Prostate gland (tissue), 2 donors: ENCODE data around the gene ITGB7. TPM values are rescaled to one million over a fixed set of nuclear protein-coding genes. Genes with fewer than 3 reads are reported as not detected.
"Not testable (repeated sequence)": the region's sequence is repeated elsewhere in the genome, so short reads cannot be mapped to it uniquely, and the experiment has no call there.

Experiments
- DNase-seq: peaks from one replicate; pipeline ENCODE4 v3.0.0-alpha.2; 2019; ENCODE audit warnings: low spot score
- H3K27ac ChIP-seq, 2 donors: fragments of 200-600 bp; sonication (generic); 2 replicates each; pipeline ENCODE4 v1.5.1; 2017 to 2019
- H3K27me3 ChIP-seq: fragments of 200-600 bp; sonication (generic); replicated peaks from 2 replicates; pipeline ENCODE4 v1.5.1; 2019; ENCODE audit not compliant: insufficient read depth
- H3K36me3 ChIP-seq, 2 donors: fragments of 200-600 bp; sonication (generic); 1 replicate in 1 of 2; 2 replicates in 1 of 2; pipeline versions ENCODE4 v1.5.1 to v1.8.1; 2017 to 2019
- H3K4me1 ChIP-seq: fragments of 200-600 bp; sonication (generic); replicated peaks from 2 replicates; pipeline ENCODE4 v1.5.1; 2019
- H3K4me3 ChIP-seq, 2 donors: fragments of 200-600 bp; sonication (generic); 2 replicates each; pipeline ENCODE4 v1.5.1; 2017 to 2019
- H3K9me3 ChIP-seq: fragments of 200-600 bp; sonication (generic); 2 replicates; pipeline ENCODE4 v1.5.1; 2017
- CTCF ChIP-seq, 4 experiments: fragments of 200-600 bp in 2 of 4; fragments of 450-650 bp in 2 of 4; sonication (generic) in 2 of 4; IDR thresholded peaks; 1 replicate in 3 of 4; 2 replicates in 1 of 4; pipeline ENCODE4 v1.5.1; 2016 to 2019; ENCODE audit warnings: antibody characterized with exemption in 4 of 4, mild to moderate bottlenecking in 2 of 4, moderate library complexity in 2 of 4
- POLR2A ChIP-seq: fragments of 450-650 bp; IDR thresholded peaks from one replicate; pipeline ENCODE4 v1.6.1; 2016; ENCODE audit warnings: antibody characterized with exemption, mild to moderate bottlenecking
- POLR2AphosphoS5 ChIP-seq: sonication (generic); formaldehyde crosslinking; IDR thresholded peaks from one replicate; pipeline ENCODE4 v1.6.1; 2017; ENCODE audit warnings: antibody characterized with exemption
- WGBS: methylation state at CpG from one replicate; pipeline ENCODE4 v1.1.5; 2018; 5-methylcytosine and 5-hydroxymethylcytosine counted together
- intact Hi-C: fragments of 100-400 bp; cut with DNase I; formaldehyde crosslinking; loops from one replicate; pipeline ENCODE4 v1.14.2; 2022
- total RNA-seq, 2 donors: library from RNA; depleted of rRNA; stranded (reverse); fragments of >200 nt; gene quantifications; one replicate each; pipeline ENCODE4 v1.1.0, GENCODE V29; 2016

ITGB7 gene
- total RNA-seq, 2 donors from 2014 or later: 1.2 to 1.7 TPM

GRCh38 chr12:53180220-53180930 lies 26.7 kb downstream of the ITGB7 start, which contains the start of the genes CSAD and ZNF740:
Gene CSAD (minus strand): TSS chr12:53180925. CDS start chr12:53173470, 7,455 bp downstream.
Gene ZNF740 (plus strand): TSS chr12:53180722. CDS start chr12:53181984, 1,262 bp downstream.
- H3K9me3 ChIP-seq: no peaks in the 10 kb centered on the region
- peaks cover 13% of the 10 kb centered on the region for H3K4me1 ChIP-seq
- TF ChIP-seq POLR2A: peak; percentile 79
- TF ChIP-seq POLR2AphosphoS5: peak; percentile 91
- TF ChIP-seq CTCF (IDR thresholded peaks at IDR 0.05): peak in 2 of 4 experiments; percentile 26 to 30
- under 1% methylated on average over 51 of the region's 70 CpGs for WGBS
- peak within 1 kb of the TSS; percentile 76 to 79 for H3K4me3 ChIP-seq
- H3K36me3 ChIP-seq: peaks cover 5 to 10% of the 10 kb centered on the region in 2 donors
- intact Hi-C loops: no loop called here
- H3K27ac ChIP-seq: peak within 1 kb of the TSS; percentile 96 to 97
- no peaks in the 10 kb centered on the region for H3K27me3 ChIP-seq
- DNase-seq: peak; percentile 96

GRCh38 chr12:53179687-53180219 lies 27.3 kb downstream of the ITGB7 start:
- H3K4me1 ChIP-seq: peaks cover 16% of the 10 kb centered on the region
- peak overlapping the region; percentile 96 to 97 for H3K27ac ChIP-seq
- DNase-seq: no peak
- peaks cover under 1 to 4% of the 10 kb centered on the region in 2 donors for H3K36me3 ChIP-seq
- no peak for TF ChIP-seq POLR2AphosphoS5
- no peak for TF ChIP-seq CTCF (IDR thresholded peaks at IDR 0.05)
- TF ChIP-seq POLR2A: no peak
- no peaks in the 10 kb centered on the region for H3K27me3 ChIP-seq
- 18% methylated on average over 12 of the region's 12 CpGs for WGBS
- H3K9me3 ChIP-seq: no peaks in the 10 kb centered on the region
- peak overlapping the region; percentile 76 to 79 for H3K4me3 ChIP-seq
- intact Hi-C loops: no loop called here

GRCh38 chr12:53178803-53179202 lies 28.2 kb downstream of the ITGB7 start:
- H3K36me3 ChIP-seq, H3K27ac ChIP-seq, H3K4me3 ChIP-seq, H3K27me3 ChIP-seq, intact Hi-C loops, DNase-seq, H3K9me3 ChIP-seq: not testable (repeated sequence)
- 92% methylated on average over 14 of the region's 14 CpGs for WGBS
- H3K4me1 ChIP-seq: peaks cover 16% of the 10 kb centered on the region

GRCh38 chr12:53177447-53177846 lies 29.6 kb downstream of the ITGB7 start:
- H3K36me3 ChIP-seq, H3K9me3 ChIP-seq, DNase-seq, H3K27me3 ChIP-seq, intact Hi-C loops, H3K4me3 ChIP-seq: not testable (repeated sequence)
- 77% methylated on average over 6 of the region's 6 CpGs for WGBS
- peak overlapping the region in 1 of 2 donors; percentile 14 for H3K27ac ChIP-seq
- H3K4me1 ChIP-seq: peaks cover 16% of the 10 kb centered on the region

- Histone ChIP-seq H3K4me3 (no peak overlapping the region), H3K36me3 (no peaks in the 10 kb centered on the region), H3K27me3 (no peaks in the 10 kb centered on the region), H3K4me1 (peaks cover 16% of the 10 kb centered on the region), H3K9me3 (no peaks in the 10 kb centered on the region), H3K27ac (no peak overlapping the region)
- intact Hi-C loops: no loop called here
- no peak for DNase-seq
- WGBS: 93% methylated on average over 3 of the region's 3 CpGs
- TF ChIP-seq CTCF (IDR thresholded peaks at IDR 0.05) (no peak), POLR2AphosphoS5 (no peak), POLR2A (no peak)
Measured at GRCh38 chr12:53176750-53177149, 30.3 kb downstream of the ITGB7 start.
